Breast epithelium (tissue), 3 donors: ENCODE data around the gene CCDC97.

Experiments used
- POLR2A ChIP-seq: fragments of 450-650 bp; IDR thresholded peaks from one replicate; pipeline ENCODE4 v1.6.1; 2016; ENCODE audit warnings: antibody characterized with exemption, mild to moderate bottlenecking, moderate library complexity
- TF ChIP-seq, protein P1 (sequence below), 3 donors: fragments of 450-650 bp; IDR thresholded peaks; one replicate each; pipeline ENCODE4 v1.5.1; 2016 to 2017; ENCODE audit warnings: antibody characterized with exemption in 3 of 3, mild to moderate bottlenecking in 3 of 3, moderate library complexity in 3 of 3

DNA sequence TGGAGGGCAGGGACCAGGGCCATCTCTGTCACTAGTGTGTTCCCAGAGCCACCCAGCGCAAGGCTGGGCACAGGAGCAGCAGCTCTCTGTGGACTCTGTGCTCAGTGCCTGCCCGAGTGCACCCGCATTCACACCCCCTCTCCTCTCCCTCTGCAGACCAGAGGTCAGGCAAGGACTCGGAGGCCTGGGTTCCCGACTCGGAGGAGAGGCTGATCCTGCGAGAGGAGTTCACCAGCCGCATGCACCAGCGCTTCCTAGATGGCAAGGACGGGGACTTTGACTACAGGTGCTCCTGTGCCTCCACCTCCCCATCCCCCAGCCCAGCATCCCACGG lies 10.2 kb downstream of the CCDC97 start:
- TF ChIP-seq, protein P1, sequence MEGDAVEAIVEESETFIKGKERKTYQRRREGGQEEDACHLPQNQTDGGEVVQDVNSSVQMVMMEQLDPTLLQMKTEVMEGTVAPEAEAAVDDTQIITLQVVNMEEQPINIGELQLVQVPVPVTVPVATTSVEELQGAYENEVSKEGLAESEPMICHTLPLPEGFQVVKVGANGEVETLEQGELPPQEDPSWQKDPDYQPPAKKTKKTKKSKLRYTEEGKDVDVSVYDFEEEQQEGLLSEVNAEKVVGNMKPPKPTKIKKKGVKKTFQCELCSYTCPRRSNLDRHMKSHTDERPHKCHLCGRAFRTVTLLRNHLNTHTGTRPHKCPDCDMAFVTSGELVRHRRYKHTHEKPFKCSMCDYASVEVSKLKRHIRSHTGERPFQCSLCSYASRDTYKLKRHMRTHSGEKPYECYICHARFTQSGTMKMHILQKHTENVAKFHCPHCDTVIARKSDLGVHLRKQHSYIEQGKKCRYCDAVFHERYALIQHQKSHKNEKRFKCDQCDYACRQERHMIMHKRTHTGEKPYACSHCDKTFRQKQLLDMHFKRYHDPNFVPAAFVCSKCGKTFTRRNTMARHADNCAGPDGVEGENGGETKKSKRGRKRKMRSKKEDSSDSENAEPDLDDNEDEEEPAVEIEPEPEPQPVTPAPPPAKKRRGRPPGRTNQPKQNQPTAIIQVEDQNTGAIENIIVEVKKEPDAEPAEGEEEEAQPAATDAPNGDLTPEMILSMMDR (IDR thresholded peaks at IDR 0.05) = no peak
- no peak for TF ChIP-seq POLR2A
